Stimulated activated CD8-positive, alpha-beta memory T cell treated with anti-CD3 and anti-CD28 coated beads, Interleukin-7, amount 100 ng/mL, for 4 hours (primary cell): ENCODE measurements around the gene SAMD11.

ENCODE experiments used
- DNase-seq, 2 donors: peaks; one replicate each; pipeline ENCODE4 v3.0.0-alpha.2; 2020; ENCODE audit warnings: low read depth in 2 of 2

SAMD11 gene

GRCh38 chr1:916173-917075, 7.3 kb upstream of the SAMD11 start:
- DNase-seq = no peak

DNA sequence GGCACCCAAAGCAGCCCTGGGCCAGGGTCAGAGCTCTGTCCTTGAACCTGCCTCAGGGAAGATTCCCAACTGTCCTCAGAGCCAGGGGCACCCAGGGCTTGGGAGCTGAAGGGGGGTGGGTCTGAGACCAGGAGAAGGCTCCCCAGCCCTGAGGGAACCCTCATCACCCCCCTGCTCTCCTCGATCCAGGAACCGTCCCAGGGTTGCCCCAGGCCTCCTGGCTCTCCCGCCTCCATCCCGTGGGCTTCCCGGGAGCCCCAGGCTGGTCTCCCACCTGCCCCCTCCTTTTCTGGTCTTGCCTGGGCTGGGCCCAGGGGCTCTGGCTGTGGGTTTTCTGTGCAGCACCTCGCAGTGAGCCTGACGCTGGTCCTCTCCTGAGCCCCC, 6.7 kb upstream of the SAMD11 start:
- no peak for DNase-seq

DNA sequence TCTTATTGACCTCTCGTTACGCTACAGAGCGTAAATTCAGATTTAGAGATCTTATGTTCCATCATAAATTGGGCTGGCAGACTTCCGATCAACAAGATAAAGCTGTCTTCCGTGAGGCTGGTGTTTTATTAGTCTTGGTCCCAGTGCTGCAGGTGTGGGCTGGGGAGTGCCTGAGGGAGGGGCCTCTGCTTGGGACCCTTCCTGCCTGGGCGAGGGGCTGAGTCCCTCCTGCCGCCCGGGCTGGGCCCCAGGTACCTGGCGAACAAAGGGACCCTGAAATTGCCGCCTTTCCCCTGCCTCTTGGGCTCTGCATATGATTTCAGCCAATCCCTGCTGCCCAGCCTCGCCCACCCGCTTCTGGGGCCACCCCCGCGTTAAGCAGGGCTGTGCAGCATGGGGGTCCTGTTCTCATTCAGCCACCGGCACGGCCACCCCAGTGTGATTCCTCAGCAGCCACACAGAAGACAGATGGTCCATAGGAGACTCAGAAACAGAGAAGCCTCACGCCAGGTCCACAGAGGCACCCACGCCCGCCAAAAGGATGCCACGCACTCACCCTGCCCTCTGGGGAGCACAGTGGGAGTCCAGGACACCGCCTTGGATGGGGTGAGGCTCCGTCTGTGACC, 6.1 kb upstream of the SAMD11 start:
- DNase-seq = no peak

DNA sequence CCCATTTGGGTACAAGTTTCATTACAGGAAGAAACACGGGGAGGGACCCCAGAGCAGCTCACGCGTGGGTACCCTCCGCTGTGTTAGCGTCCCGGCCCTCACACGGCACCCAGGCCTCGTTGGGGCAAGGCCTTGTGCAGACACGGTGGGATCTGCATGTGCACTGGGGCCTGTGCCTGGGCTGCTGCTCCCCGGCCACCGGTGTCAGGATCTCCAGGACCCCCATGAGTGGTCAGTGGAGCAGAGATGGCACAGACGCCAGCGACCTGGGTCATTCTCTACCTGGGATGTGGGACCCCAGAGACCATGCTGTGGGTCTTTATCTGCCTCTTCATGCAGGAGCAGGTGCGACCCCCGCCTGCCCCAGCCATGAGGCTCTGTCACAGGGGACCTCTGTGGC, 5.4 kb upstream of the SAMD11 start:
- no peak for DNase-seq

GRCh38 chr1:918843-919242, 4.9 kb upstream of the SAMD11 start:
- no peak for DNase-seq

- DNase-seq = no peak
Measured at GRCh38 chr1:919271-919872, 4.4 kb upstream of the SAMD11 start.

DNA sequence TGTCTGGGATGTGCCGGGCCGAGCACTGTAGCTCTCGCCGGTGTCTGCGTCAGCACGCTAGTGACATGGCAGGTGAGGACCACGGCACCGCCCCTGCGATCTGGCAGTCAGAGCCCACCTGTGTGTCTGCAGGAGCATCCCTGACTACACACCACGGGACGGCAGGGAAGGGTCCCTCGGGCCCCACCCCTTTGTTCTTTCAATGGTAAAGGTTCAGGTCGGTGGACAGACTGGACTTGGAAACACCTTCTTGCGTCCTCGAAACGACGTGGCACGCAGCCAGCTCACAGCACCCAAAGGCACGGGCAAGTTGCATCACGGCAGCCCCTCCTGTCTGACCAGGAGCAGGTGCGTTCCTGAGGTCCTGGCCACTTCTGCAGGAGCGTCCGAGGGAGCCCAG, 3.7 kb upstream of the SAMD11 start:
- DNase-seq = no peak

- DNase-seq = no peak
Measured at GRCh38 chr1:920521-920920, 3.2 kb upstream of the SAMD11 start.

DNA sequence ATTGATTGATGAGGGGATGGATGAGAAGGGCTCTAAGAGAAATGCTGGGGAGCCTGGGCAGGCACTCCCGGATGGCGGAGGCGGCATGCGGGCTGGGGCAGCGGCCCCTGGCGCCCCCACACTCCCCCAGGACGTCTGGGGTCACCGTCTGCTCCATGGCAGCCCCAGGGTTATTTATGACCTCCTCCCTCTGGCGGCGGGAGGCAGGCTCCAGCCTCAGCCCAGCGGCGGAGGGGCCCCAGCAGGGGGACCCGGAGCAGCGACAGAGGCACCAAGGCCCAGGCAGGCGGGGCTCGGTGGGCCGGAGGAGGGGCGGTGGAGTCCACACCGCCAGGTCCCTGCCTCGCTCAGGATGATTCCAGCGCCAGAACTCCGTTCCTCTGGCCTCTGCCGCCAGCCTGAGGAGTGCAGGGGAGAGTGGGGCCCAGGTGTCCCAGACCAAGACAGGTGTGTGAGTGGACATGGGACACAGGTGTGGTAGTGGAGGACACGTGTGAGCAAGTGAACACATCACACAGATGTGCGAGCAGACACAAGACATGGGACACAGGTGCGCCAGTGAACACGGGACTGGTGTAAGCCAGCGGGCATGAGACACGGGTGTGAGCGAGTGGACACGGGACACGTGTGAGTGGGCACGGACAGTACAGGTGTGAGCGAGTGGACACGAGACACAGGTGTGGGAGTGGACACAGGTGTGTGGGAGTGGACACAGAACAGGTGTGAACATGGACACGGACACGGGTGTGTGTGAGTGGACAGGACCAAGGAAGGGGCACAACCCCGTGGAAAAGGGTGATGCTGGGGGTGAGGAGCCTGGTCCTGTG, 2.5 kb upstream of the SAMD11 start:
- DNase-seq = no peak

- no peak for DNase-seq
Measured at GRCh38 chr1:923991-924655, 400 bp downstream of the SAMD11 start.

- no peak for DNase-seq
Measured at GRCh38 chr1:924656-925560, 1.2 kb downstream of the SAMD11 start.

DNA sequence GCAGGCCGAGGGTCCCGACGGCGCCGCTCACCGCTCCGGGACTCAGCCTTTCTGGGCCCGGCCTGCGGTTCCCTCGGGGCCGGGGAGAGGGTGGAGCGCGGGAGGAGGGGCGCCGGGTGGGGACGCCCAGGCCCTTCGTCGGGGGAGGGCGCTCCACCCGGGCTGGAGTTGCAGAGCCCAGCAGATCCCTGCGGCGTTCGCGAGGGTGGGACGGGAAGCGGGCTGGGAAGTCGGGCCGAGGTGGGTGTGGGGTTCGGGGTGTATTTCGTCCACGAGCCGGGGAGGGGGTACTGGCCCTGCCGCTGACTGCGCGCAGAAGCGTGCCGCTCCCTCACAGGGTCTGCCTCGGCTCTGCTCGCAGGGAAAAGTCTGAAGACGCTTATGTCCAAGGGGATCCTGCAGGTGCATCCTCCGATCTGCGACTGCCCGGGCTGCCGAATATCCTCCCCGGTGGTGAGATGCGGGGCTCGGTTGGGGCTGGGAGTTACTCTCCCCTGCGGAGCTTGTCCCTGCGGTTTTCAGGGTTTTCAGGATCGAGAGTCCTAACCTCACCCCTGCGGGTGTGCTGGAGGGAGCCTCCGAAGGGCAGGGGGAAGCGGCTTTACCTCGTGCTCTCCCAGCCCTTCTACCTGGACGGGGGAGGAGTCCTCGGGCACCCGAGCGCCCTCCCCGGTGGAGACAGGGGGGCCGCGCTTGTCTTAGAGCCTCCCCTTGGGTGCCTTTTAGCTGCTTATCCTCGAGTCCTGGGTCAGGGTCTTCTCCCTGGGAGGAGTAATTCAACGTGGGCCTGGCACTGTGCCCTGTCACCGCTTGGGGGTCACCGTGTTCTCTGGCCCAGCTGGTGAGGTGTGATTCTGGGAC, 2.1 kb downstream of the SAMD11 start:
- DNase-seq = no peak

DNA sequence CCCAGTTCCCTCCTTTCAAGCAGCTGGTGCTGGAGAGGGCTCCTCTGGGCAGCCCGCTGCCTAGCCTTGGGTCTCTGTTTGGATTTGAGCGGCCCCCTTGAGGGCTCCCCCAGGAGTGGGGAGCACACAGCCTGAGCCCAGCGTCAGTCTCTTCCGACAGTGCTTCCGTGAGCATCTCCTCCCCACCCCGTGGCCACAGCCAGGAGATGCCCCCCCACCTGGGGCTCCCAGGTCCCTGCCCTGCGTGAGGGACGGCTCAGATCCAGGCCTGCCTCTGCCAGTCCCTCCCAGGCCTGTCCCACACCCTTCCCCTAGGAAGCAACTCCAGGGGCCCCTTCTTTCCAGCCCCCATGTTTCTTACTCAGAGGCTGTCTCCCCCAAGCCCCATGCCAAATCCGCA, 3.5 kb downstream of the SAMD11 start:
- DNase-seq = no peak

DNA sequence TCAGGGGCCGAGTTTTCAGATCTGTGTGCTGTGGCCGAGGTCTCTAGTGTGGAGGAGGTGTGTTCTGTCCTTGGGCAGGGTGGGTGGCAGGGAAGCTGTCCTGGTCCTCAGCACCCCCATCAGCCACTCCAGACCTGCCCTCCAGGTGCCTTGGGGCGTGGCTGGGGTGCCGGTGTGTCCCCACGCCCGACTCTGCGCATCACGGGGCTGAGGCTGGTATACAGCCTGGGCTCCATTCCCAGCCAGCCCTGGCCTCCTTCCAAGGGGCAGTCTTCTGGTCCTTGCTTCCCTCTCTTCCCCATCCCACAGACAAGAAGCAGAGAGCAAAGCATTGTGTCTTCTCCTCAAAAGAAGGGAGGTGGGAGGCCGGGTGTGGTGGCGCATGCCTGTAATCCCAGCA, 4.0 kb downstream of the SAMD11 start:
- DNase-seq = no peak

DNA sequence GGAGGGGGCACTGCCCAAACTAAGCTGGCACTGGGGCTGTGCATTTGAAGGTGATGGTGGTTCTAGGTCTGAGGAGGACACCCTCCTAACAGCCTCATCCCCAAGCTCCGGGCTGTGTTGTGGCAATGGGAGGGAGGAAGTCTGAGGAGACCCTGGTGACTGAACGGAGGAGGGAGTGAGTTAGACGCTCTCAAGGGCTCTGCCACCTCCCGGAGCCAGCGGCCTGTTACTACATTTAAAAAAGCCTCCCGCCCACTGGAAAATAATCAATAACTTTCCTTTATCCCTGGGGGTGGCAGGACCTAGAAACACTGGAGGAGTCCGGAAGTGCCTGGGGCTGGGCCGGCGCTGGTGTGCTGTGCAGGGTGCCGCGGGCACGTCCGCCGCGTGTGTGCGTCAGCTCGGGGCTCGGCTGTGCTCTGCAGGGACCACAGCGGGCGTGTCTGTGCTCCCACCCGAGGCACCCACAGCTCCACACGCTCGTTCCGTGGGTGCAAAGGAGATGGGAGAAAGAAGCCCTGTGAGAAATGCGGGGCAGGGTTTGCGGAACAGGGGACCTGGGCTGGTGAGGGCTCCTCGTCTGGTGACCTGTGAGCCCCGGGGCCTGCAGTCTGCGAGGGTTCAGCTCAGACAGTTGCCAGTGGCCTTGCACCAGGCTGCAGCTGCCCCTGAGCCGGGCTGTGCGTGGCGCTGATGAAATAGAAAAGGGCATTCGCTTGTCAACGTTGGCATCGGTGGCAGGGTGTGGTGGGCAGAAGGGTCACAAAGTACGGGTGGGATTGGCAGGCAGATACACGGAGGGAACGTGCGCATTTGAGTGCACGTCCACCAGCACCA, 5.3 kb downstream of the SAMD11 start:
- DNase-seq = no peak

DNA sequence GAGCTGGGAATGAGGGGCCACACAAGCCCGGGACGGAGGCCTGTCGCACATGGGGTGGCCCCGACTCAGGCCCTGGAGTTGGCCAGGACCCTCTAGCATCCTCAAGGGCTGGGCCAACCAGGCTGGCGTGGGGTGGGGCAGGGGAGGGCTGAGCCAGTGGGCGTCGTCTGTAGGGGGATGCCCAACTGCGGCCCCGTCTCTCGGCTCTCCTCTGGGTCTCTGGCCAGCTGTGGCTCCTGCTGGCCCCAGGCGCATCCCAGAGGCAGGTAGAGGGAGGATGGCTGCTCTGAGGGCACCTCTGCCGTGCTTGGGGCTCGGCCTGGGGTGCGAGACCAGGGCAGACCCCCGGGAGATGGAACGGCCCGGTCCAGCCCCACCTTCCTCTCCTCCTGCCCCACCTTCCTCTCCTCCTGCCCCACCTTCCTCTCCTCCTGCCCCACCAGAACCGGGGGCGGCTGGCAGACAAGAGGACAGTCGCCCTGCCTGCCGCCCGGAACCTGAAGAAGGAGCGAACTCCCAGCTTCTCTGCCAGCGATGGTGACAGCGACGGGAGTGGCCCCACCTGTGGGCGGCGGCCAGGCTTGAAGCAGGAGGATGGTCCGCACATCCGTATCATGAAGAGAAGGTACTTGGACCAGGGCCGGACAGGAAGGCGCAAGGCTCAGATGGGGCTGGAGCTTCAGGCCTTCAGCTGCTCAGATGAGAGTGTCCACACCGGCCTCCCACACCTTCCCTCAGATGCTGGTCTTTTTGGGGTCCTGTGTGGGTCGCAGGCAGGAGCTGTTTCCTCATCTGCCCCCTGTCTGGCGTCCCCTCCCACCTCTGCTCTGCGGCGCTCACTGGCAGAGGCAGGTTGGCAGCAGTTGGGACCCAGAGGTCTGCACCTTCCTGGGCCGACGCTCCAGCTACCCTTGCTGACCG, 6.2 kb downstream of the SAMD11 start:
- no peak for DNase-seq

GRCh38 chr1:930633-931138, 7.0 kb downstream of the SAMD11 start:
- no peak for DNase-seq
